K562 (cell line): ENCODE measurements around the gene IQCN. TPM values are rescaled to one million over a fixed set of nuclear protein-coding genes. Genes with fewer than 3 reads are reported as not detected.
A peak's percentile ranks its signal among the peaks of the same experiment; 100 is the strongest.

ENCODE experiments used
- ETS1 ChIP-seq: conservative IDR thresholded peaks from 2 replicates; pipeline ENCODE4 v1.6.1; 2011; ENCODE audit warnings: low read depth, mild to moderate bottlenecking, low read length; ENCODE audit not compliant: control insufficient read depth
- FOXM1 ChIP-seq, 2 experiments: fragments of 450-650 bp in 1 of 2; sonication (generic) in 1 of 2; formaldehyde crosslinking in 1 of 2; IDR thresholded peaks; 2 replicates each; pipeline versions ENCODE4 v1.6.1 to v1.9.0; 2017 to 2022; ENCODE audit warnings: low read depth in 2 of 2, mild to moderate bottlenecking in 2 of 2, missing genetic modification reagents in 1 of 2, moderate library complexity in 1 of 2
- HNRNPUL1 ChIP-seq: fragments of 200-400 bp; formaldehyde crosslinking; IDR thresholded peaks from 2 replicates; pipeline ENCODE4 v1.6.1; 2017; ENCODE audit warnings: low read length
- ID3 ChIP-seq, 2 experiments: fragments of 250-450 bp in 1 of 2; fragments of 450-650 bp in 1 of 2; sonication (Bioruptor Pico) in 1 of 2; IDR thresholded peaks; 2 replicates each; pipeline versions ENCODE4 v1.6.1 to v1.8.0; 2016 to 2021; ENCODE audit warnings: mild to moderate bottlenecking in 2 of 2, moderate library complexity in 2 of 2, missing compliant biosample characterization in 1 of 2, missing genetic modification characterization in 1 of 2
- KLF1 ChIP-seq: fragments of 450-650 bp; IDR thresholded peaks from 2 replicates; pipeline ENCODE4 v1.6.1; 2016; ENCODE audit warnings: missing genetic modification characterization, missing compliant biosample characterization
- MAFK ChIP-seq: IDR thresholded peaks from 2 replicates; pipeline ENCODE4 v1.6.1; 2011; ENCODE audit warnings: low read length, improper control_type of control experiment
- MED1 ChIP-seq: sonication (generic); formaldehyde crosslinking; IDR thresholded peaks from 2 replicates; pipeline ENCODE4 v1.8.1; 2023; ENCODE audit warnings: missing genetic modification reagents, borderline replicate concordance
- NEUROD1 ChIP-seq: fragments of 150-350 bp; IDR thresholded peaks from 2 replicates; pipeline ENCODE4 v1.6.1; 2014; ENCODE audit warnings: borderline replicate concordance, low read length, low read depth; ENCODE audit not compliant: partially characterized antibody
- NFE2 ChIP-seq: IDR thresholded peaks from 2 replicates; pipeline ENCODE4 v1.6.1; 2014; ENCODE audit warnings: antibody characterized with exemption, low read depth
- POLR2H ChIP-seq: IDR thresholded peaks from 2 replicates; pipeline ENCODE4 v1.6.1; 2016; ENCODE audit warnings: missing genetic modification characterization, low read depth, mild to moderate bottlenecking, control low read depth, missing compliant biosample characterization, moderate library complexity
- RFX5 ChIP-seq: IDR thresholded peaks from 2 replicates; pipeline ENCODE4 v1.6.1; 2011; ENCODE audit warnings: low read depth, mild to moderate bottlenecking, improper control_type of control experiment, low read length
- RHOXF2B ChIP-seq: fragments of 250-450 bp; sonication (Bioruptor Pico); conservative IDR thresholded peaks from 2 replicates; pipeline ENCODE4 v1.5.1; 2021
- STAT5B ChIP-seq: fragments of 250-450 bp; sonication (Bioruptor Pico); IDR thresholded peaks from 2 replicates; pipeline ENCODE4 v1.8.0; 2021; ENCODE audit warnings: mild to moderate bottlenecking, inconsistent platforms
- USF2 ChIP-seq: sonication (generic); formaldehyde crosslinking; IDR thresholded peaks from 2 replicates; pipeline ENCODE4 v1.5.0; 2020; ENCODE audit warnings: missing genetic modification reagents
- ZBTB1 ChIP-seq: sonication (generic); formaldehyde crosslinking; IDR thresholded peaks from 2 replicates; pipeline ENCODE4 v1.8.1; 2023; ENCODE audit warnings: missing genetic modification reagents, low read depth, mild to moderate bottlenecking, borderline replicate concordance
- ZNF124 ChIP-seq: sonication (generic); formaldehyde crosslinking; IDR thresholded peaks from 2 replicates; pipeline ENCODE4 v1.8.1; 2022; ENCODE audit warnings: missing genetic modification reagents
- ZNF212 ChIP-seq: fragments of 450-650 bp; formaldehyde crosslinking; IDR thresholded peaks from 2 replicates; pipeline ENCODE4 v1.4.0; 2020; ENCODE audit warnings: mild to moderate bottlenecking
- ZNF253 ChIP-seq: fragments of 250-450 bp; sonication (Bioruptor Pico); conservative IDR thresholded peaks from 2 replicates; pipeline ENCODE4 v1.6.1; 2021; ENCODE audit warnings: mild to moderate bottlenecking
- ZNF445 ChIP-seq: fragments of 250-450 bp; sonication (Bioruptor Pico); IDR thresholded peaks from 2 replicates; pipeline ENCODE4 v1.4.0; 2020; ENCODE audit warnings: low read depth, mild to moderate bottlenecking, moderate library complexity
- ZNF512 ChIP-seq: IDR thresholded peaks from 2 replicates; pipeline ENCODE4 v1.6.1; 2016; ENCODE audit warnings: missing genetic modification characterization, missing compliant biosample characterization
- polyA plus RNA-seq, 8 experiments: library from polyadenylated mRNA; depleted of rRNA in 4 of 8; stranded (reverse) in 5 of 8; unstranded in 3 of 8; fragments of >200 nt; fragmentation: Nextera tagmentation in 2 of 8; fragmentation: Illumina TruSeq in 1 of 8; extraction: Ambion mirVana in 2 of 8; extraction: Trizol in 1 of 8; gene quantifications; 2 replicates each; pipeline versions ENCODE4 v1.2.1 to v1.2.3, GENCODE V29; 2011 to 2014; ENCODE audit warnings: inconsistent platforms in 1 of 8, missing spikeins in 1 of 8
- total RNA-seq, 7 experiments: library from RNA; depleted of rRNA in 6 of 7; stranded (reverse); fragments of >200 nt in 6 of 7; fragmentation: Illumina TruSeq in 2 of 7; extraction: Trizol in 2 of 7; gene quantifications; 2 replicates each; pipeline versions ENCODE4 v1.2.1 to v1.2.3, GENCODE V29; 2011 to 2021; ENCODE audit warnings: low replicate concordance in 1 of 7
- TF ChIP-seq, protein P1 (sequence below): fragments of 250-450 bp; sonication (Bioruptor Pico); IDR thresholded peaks from 2 replicates; pipeline ENCODE4 v1.8.0; 2021; ENCODE audit warnings: mild to moderate bottlenecking, moderate library complexity

The IQCN gene
- total and polyA plus RNA-seq, 9 of the 15 experiments (the other 6 are each of a cell fraction or from before 2014, with no cell fraction given), result 0.01 to 0.07 (median 0.04) TPM; not detected in 3

DNA sequence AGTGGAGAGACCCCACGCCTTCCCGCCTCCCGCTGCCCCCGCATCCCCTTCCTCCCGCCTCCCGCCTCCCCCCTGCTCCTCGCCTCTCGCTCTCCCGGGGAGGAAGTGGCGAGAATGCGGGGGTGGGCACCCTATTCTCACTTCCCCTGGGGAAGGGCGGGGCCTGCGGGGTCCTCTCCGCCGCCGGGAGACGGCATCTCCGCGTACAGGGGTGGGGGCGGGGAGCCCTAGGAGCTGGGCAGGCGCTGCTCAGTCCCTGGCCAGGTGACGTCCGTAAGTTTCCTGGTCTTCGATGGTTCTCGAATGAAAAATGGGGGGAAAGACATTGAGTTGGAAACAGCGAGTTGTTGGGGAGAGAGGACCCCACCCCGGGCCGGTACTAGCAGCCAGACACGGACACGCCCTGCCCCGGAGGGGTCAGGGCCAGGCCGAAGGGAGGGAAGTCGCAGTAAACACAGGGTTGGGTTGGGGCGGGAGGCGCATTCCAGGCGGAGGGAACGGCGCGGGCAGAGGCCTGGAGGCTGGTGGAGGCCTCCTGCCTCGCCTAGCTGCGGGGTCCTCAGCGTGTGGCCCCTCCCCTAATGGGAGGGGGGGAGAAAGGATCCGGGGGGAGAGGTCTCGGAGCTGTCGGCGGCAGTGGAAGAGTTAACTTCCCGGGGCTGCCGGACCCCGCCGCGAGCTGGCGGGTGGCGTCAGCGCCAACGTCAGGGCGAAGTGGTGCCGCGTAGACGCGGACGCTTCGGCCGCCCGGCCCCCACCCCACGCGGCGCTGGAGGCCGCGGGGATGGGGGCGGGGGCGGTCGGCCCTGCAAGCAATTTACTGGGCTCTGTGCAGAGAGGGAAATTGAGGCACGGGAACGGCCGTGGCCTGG, 17.6 kb upstream of the IQCN start (continued):
- no peak for TF ChIP-seq ZNF512 (tag)
- no peak for TF ChIP-seq RHOXF2B
- no peak for TF ChIP-seq RFX5
- TF ChIP-seq KLF1 (tag), result peak; percentile 84
- TF ChIP-seq ETS1, result no peak; the same call in none of the 2 replicates
- TF ChIP-seq HNRNPUL1, result no peak
- TF ChIP-seq ZNF445 (CRISPR knock-in tag), result no peak
- TF ChIP-seq MAFK, result no peak
- no peak for TF ChIP-seq STAT5B (CRISPR knock-in tag)
- no peak; the same call in 1 of the 2 replicates for TF ChIP-seq USF2 (CRISPR knock-in tag)
- TF ChIP-seq MED1 (CRISPR knock-in tag), result no peak; the same call in 1 of the 2 replicates
- peak; percentile 60 for TF ChIP-seq NEUROD1
- TF ChIP-seq, protein P1, sequence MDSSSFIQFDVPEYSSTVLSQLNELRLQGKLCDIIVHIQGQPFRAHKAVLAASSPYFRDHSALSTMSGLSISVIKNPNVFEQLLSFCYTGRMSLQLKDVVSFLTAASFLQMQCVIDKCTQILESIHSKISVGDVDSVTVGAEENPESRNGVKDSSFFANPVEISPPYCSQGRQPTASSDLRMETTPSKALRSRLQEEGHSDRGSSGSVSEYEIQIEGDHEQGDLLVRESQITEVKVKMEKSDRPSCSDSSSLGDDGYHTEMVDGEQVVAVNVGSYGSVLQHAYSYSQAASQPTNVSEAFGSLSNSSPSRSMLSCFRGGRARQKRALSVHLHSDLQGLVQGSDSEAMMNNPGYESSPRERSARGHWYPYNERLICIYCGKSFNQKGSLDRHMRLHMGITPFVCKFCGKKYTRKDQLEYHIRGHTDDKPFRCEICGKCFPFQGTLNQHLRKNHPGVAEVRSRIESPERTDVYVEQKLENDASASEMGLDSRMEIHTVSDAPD (CRISPR knock-in tag), result no peak
- TF ChIP-seq ZNF253 (CRISPR knock-in tag), result no peak
- TF ChIP-seq ZBTB1, result no peak; the same call in 1 of the 2 replicates
- 0 out of 2 replicates have a peak, but pooled peaks have one; percentile 22 for TF ChIP-seq FOXM1 (IDR thresholded peaks at IDR 0.05; ENCODE audit: low read depth)
- no peak for TF ChIP-seq FOXM1 (CRISPR knock-in tag; IDR thresholded peaks at IDR 0.05; ENCODE audit: low read depth)
- TF ChIP-seq POLR2H, result peak; percentile 78
- TF ChIP-seq NFE2, result no peak
- TF ChIP-seq ID3 (CRISPR knock-in tag; IDR thresholded peaks at IDR 0.05), result no peak
- TF ChIP-seq ID3 (tag; IDR thresholded peaks at IDR 0.05), result 0 out of 2 replicates have a peak, but pooled peaks have one; percentile 76
- TF ChIP-seq ZNF212 (CRISPR knock-in tag), result no peak
- TF ChIP-seq ZNF124 (CRISPR knock-in tag), result no peak
